K562 (cell line): Measurements from ENCODE around the gene SLC30A4. TPM values are rescaled to one million over a fixed set of nuclear protein-coding genes. Genes with fewer than 3 reads are reported as not detected.

Experiments used
- ATAC-seq: fragments of 200-7000 bp; cut with Tn5 transposase; 3 replicates; pipeline ENCODE4 v1.9.1; 2020; ENCODE audit warnings: moderate library complexity
- BruUV-seq: library from RNA; stranded (reverse); fragments of 400-500 nt; replicated peaks from 2 replicates; lab custom pipeline; 2021; lab: Mats Ljungman, UMichigan
- CTCF ChIA-PET: fragments of 300-600 bp; formaldehyde crosslinking; extraction: SDS; loops from one replicate; lab custom pipeline; 2021; ENCODE audit warnings: low intra/inter-chr PET ratio; lab: Yijun Ruan, JAX
- POLR2A ChIA-PET: fragments of 300-600, 350-650 bp; sonication (Branson Sonifier 250); formaldehyde crosslinking; extraction: SDS; loops from one replicate; lab custom pipeline; 2021; ENCODE audit warnings: antibody characterized with exemption, inconsistent platforms; lab: Yijun Ruan, JAX
- DNase-seq, 4 experiments: peaks; one replicate each; pipeline versions ENCODE4 v3.0.0 to v3.0.0-alpha.2; 2011 to 2018; ENCODE audit warnings: low spot score in 3 of 4, mixed read lengths in 3 of 4; ENCODE audit errors: extremely low read depth in 1 of 4
- FAIRE-seq: peaks from 2 replicates; lab custom pipeline; 2011; peaks lifted over from hg19 to GRCh38; lab: Jason Lieb, UNC
- H2AFZ ChIP-seq: 2 replicates; pipeline ENCODE4 v1.6.0; 2011; ENCODE audit warnings: low read depth, low read length, control low read depth, inconsistent platforms
- H3K27ac ChIP-seq: fragments of 200-600 bp; 3 replicates; pipeline ENCODE4 v1.8.0; 2011; ENCODE audit warnings: low read depth, mild to moderate bottlenecking, control low read depth, inconsistent platforms, low read length, moderate library complexity, mixed read lengths; ENCODE audit errors: extremely low read depth
- H3K27me3 ChIP-seq, 2 experiments: fragments of 300-600 bp in 1 of 2; 2 replicates in 1 of 2; 3 replicates in 1 of 2; pipeline versions ENCODE4 v1.6.0 to v1.8.0; 2011; ENCODE audit warnings: inconsistent platforms in 2 of 2, low read length in 2 of 2, mild to moderate bottlenecking in 1 of 2, mixed read lengths in 1 of 2, moderate library complexity in 1 of 2; ENCODE audit not compliant: control insufficient read depth in 2 of 2, insufficient read depth in 2 of 2
- H3K36me3 ChIP-seq: fragments of 300-600 bp; 3 replicates; pipeline ENCODE4 v1.8.0; 2011; ENCODE audit warnings: mild to moderate bottlenecking, low read length, inconsistent platforms; ENCODE audit not compliant: control insufficient read depth, insufficient read depth
- H3K4me1 ChIP-seq, 2 experiments: fragments of 200-600 bp in 1 of 2; replicated peaks in 1 of 2; 2 replicates in 1 of 2; 3 replicates in 1 of 2; pipeline versions ENCODE4 v1.5.1 to v1.8.0; 2011; ENCODE audit warnings: inconsistent platforms in 2 of 2, low read length in 2 of 2, mild to moderate bottlenecking in 1 of 2, mixed read lengths in 1 of 2, moderate library complexity in 1 of 2; ENCODE audit not compliant: control insufficient read depth in 2 of 2, insufficient read depth in 2 of 2
- H3K4me2 ChIP-seq: 2 replicates; pipeline ENCODE4 v1.6.1; 2011; ENCODE audit warnings: low read length, control low read depth, inconsistent platforms, mixed read lengths; ENCODE audit not compliant: insufficient read depth
- H3K4me3 ChIP-seq: fragments of 200-600 bp; sonication (generic), shearing (Covaris generic); 2 replicates; pipeline ENCODE4 v1.5.1; 2016; ENCODE audit warnings: control low read depth, inconsistent platforms
- H3K79me2 ChIP-seq: fragments of 200-600 bp; 3 replicates; pipeline ENCODE4 v1.8.0; 2011; ENCODE audit warnings: low read length, inconsistent platforms; ENCODE audit not compliant: control insufficient read depth, insufficient read depth
- H3K9ac ChIP-seq, 2 experiments: 2 replicates each; pipeline versions ENCODE4 v1.6.0 to v1.6.1; 2011; ENCODE audit warnings: low read depth in 2 of 2, low read length in 2 of 2, control low read depth in 1 of 2, inconsistent platforms in 1 of 2, mild to moderate bottlenecking in 1 of 2, mixed read lengths in 1 of 2; ENCODE audit not compliant: insufficient read depth in 1 of 2
- H3K9me1 ChIP-seq: one replicate; pipeline ENCODE4 v1.6.0; 2011; ENCODE audit warnings: inconsistent platforms, mild to moderate bottlenecking, low read length, moderate library complexity; ENCODE audit not compliant: control insufficient read depth, insufficient read depth
- H3K9me3 ChIP-seq: replicated peaks from 2 replicates; pipeline ENCODE4 v1.5.1; 2011; ENCODE audit warnings: low read depth, low read length, inconsistent platforms; ENCODE audit not compliant: control insufficient read depth, insufficient read depth
- H4K20me1 ChIP-seq: replicated peaks from 2 replicates; pipeline ENCODE4 v1.6.1; 2011; ENCODE audit warnings: low read length, inconsistent platforms, mixed read lengths; ENCODE audit not compliant: control insufficient read depth, insufficient read depth
- C11orf30 ChIP-seq: fragments of 450-650 bp; IDR thresholded peaks from 2 replicates; pipeline ENCODE4 v1.6.1; 2016; ENCODE audit warnings: low read depth, mild to moderate bottlenecking
- CHD4 ChIP-seq: fragments of 200-600 bp; sonication (generic); IDR thresholded peaks from 3 replicates; pipeline ENCODE4 v1.6.1; 2012; ENCODE audit warnings: low read depth, mild to moderate bottlenecking, mixed read lengths, low read length, inconsistent platforms; ENCODE audit not compliant: insufficient read depth, insufficient replicate concordance, poor library complexity, severe bottlenecking
- KLF16 ChIP-seq: IDR thresholded peaks from 2 replicates; pipeline ENCODE4 v1.6.1; 2016; ENCODE audit warnings: antibody characterized with exemption
- MAFF ChIP-seq: IDR thresholded peaks from 2 replicates; pipeline ENCODE4 v1.6.1; 2012; ENCODE audit warnings: low read length, improper control_type of control experiment
- MAFG ChIP-seq: fragments of 450-650 bp; conservative IDR thresholded peaks from 2 replicates; pipeline ENCODE4 v1.6.1; 2016; ENCODE audit warnings: missing genetic modification characterization, missing compliant biosample characterization
- POLR2H ChIP-seq: IDR thresholded peaks from 2 replicates; pipeline ENCODE4 v1.6.1; 2016; ENCODE audit warnings: missing genetic modification characterization, low read depth, mild to moderate bottlenecking, control low read depth, missing compliant biosample characterization, moderate library complexity
- RBBP5 ChIP-seq: fragments of 200-600 bp; sonication (generic); IDR thresholded peaks from 2 replicates; pipeline ENCODE4 v1.6.1; 2012; ENCODE audit warnings: borderline replicate concordance, mild to moderate bottlenecking, low read length, control low read depth, inconsistent platforms; ENCODE audit not compliant: insufficient read depth, poor library complexity, severe bottlenecking
- SIN3A ChIP-seq, 2 experiments: fragments of 150-350 bp in 1 of 2; IDR thresholded peaks; 2 replicates each; pipeline ENCODE4 v1.6.1; 2011 to 2016; ENCODE audit warnings: borderline replicate concordance in 2 of 2, low read depth in 2 of 2, low read length in 2 of 2, mild to moderate bottlenecking in 2 of 2, moderate library complexity in 2 of 2; ENCODE audit not compliant: control insufficient read depth in 1 of 2
- TCF3 ChIP-seq: sonication (generic); formaldehyde crosslinking; IDR thresholded peaks from 2 replicates; pipeline ENCODE4 v1.4.0; 2020; ENCODE audit warnings: mild to moderate bottlenecking, missing genetic modification reagents
- ZBTB7A ChIP-seq: IDR thresholded peaks from 2 replicates; pipeline ENCODE4 v1.6.1; 2011; ENCODE audit warnings: low read depth, mild to moderate bottlenecking, low read length, moderate library complexity, borderline replicate concordance; ENCODE audit not compliant: control insufficient read depth
- ZNF121 ChIP-seq: sonication (generic); formaldehyde crosslinking; conservative IDR thresholded peaks from 2 replicates; pipeline ENCODE4 v1.8.0; 2022; ENCODE audit warnings: missing genetic modification reagents
- ZNF316 ChIP-seq: fragments of 450-650 bp; IDR thresholded peaks from 2 replicates; pipeline ENCODE4 v1.6.1; 2016
- WGBS: fragments of 100-300 bp; shearing (Covaris generic); methylation state at CpG from one replicate; pipeline ENCODE4 v1.1.6; 2016; ENCODE audit warnings: low coverage, mixed read lengths; ENCODE audit not compliant: insufficient coverage; ENCODE audit errors: missing lambda C conversion rate; 5-methylcytosine and 5-hydroxymethylcytosine counted together
- in situ Hi-C: fragments of 300-500 bp; cut with MboI; formaldehyde crosslinking; loops from 4 replicates; pipeline ENCODE4 v1.15.0; 2018; ENCODE audit warnings: inconsistent platforms, mixed read lengths
- intact Hi-C: fragments of 100-400 bp; cut with micrococcal nuclease; formaldehyde crosslinking; loops from 2 replicates; pipeline ENCODE4 v1.14.2; 2022
- polyA plus RNA-seq, 8 experiments: library from polyadenylated mRNA; depleted of rRNA in 4 of 8; stranded (reverse) in 5 of 8; unstranded in 3 of 8; fragments of >200 nt; fragmentation: Nextera tagmentation in 2 of 8; fragmentation: Illumina TruSeq in 1 of 8; extraction: Ambion mirVana in 2 of 8; extraction: Trizol in 1 of 8; gene quantifications; 2 replicates each; pipeline versions ENCODE4 v1.2.1 to v1.2.3, GENCODE V29; 2011 to 2014; ENCODE audit warnings: inconsistent platforms in 1 of 8, missing spikeins in 1 of 8
- total RNA-seq, 7 experiments: library from RNA; depleted of rRNA in 6 of 7; stranded (reverse); fragments of >200 nt in 6 of 7; fragmentation: Illumina TruSeq in 2 of 7; extraction: Trizol in 2 of 7; gene quantifications; 2 replicates each; pipeline versions ENCODE4 v1.2.1 to v1.2.3, GENCODE V29; 2011 to 2021; ENCODE audit warnings: low replicate concordance in 1 of 7
- TF ChIP-seq, protein P1 (sequence below): fragments of 250-450 bp; sonication (Bioruptor Pico); IDR thresholded peaks from 2 replicates; pipeline ENCODE4 v1.4.0; 2020; ENCODE audit warnings: borderline replicate concordance

SLC30A4 gene
- total and polyA plus RNA-seq, 9 of the 15 experiments (the other 6 are each of a cell fraction or from before 2014, with no cell fraction given), result 0.21 to 0.73 (median 0.36) TPM

- TF ChIP-seq, protein P1, sequence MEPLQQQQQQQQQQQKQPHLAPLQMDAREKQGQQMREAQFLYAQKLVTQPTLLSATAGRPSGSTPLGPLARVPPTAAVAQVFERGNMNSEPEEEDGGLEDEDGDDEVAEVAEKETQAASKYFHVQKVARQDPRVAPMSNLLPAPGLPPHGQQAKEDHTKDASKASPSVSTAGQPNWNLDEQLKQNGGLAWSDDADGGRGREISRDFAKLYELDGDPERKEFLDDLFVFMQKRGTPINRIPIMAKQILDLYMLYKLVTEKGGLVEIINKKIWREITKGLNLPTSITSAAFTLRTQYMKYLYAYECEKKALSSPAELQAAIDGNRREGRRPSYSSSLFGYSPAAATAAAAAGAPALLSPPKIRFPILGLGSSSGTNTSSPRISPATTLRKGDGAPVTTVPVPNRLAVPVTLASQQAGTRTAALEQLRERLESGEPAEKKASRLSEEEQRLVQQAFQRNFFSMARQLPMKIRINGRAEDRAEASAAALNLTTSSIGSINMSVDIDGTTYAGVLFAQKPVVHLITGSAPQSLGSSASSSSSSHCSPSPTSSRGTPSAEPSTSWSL (CRISPR knock-in tag), result no peak
- TF ChIP-seq ZNF121 (no peak), CHD4 (no peak)
Observed at GRCh38 chr15:45521596-45522327, 793 bp downstream of the SLC30A4 start (continued).

- FAIRE-seq (no peak), ATAC-seq (no peak), DNase-seq (no peak)
- Histone ChIP-seq H4K20me1 (no peaks in the 10 kb centered on the region), H3K9ac (no peak overlapping the region), H3K4me3 (no peak overlapping the region), H3K4me2 (no peak overlapping the region), H3K27ac (no peak overlapping the region), H3K4me1 (no peaks in the 10 kb centered on the region), H2AFZ (no peak overlapping the region), H3K9me1 (no peaks in the 10 kb centered on the region), H3K36me3 (no peaks in the 10 kb centered on the region), H3K79me2 (no peaks in the 10 kb centered on the region), H3K27me3 (peaks cover 0 to 14% of the 10 kb centered on the region in 2 experiments; a peak in 4 of 5 replicates), H3K9me3 (no peaks in the 10 kb centered on the region)
- in situ Hi-C loops, result no loop called here
- TF ChIP-seq C11orf30 (peak; percentile 38; the same call in 1 of the 2 replicates), POLR2H (no peak), MAFF (peak; percentile 52), SIN3A (IDR thresholded peaks at IDR 0.05; ENCODE audit: borderline replicate concordance in 2 of 2, control insufficient read depth in 1 of 2, low read depth in 2 of 2, low read length in 2 of 2) (no peak), TCF3 (CRISPR knock-in tag) (no peak), MAFG (tag) (peak; percentile 58), KLF16 (no peak), RBBP5 (no peak), ZBTB7A (no peak), ZNF316 (peak; percentile 82)
- POLR2A ChIA-PET, result no interaction called here
- intact Hi-C loops, result no loop called here
- WGBS, result 3% methylated on average over 4 of the region's 4 CpGs
- BruUV-seq, result no TSS peak
- CTCF ChIA-PET, result no interaction called here
Observed at GRCh38 chr15:45510758-45511280, 11.7 kb downstream of the SLC30A4 start.
